NCI-H1105 treated with DMSO at 0.1 percent for 48 hours (cell line): ENCODE data around the gene NADSYN1.
"Not testable (repeated sequence)": the region's sequence is repeated elsewhere in the genome, so short reads cannot be mapped to it uniquely, and the experiment has no call there.

Experiments
- DNase-seq: peaks from one replicate; lab custom pipeline; 2025; lab: John Stamatoyannopoulos, UW

The NADSYN1 gene

DNA sequence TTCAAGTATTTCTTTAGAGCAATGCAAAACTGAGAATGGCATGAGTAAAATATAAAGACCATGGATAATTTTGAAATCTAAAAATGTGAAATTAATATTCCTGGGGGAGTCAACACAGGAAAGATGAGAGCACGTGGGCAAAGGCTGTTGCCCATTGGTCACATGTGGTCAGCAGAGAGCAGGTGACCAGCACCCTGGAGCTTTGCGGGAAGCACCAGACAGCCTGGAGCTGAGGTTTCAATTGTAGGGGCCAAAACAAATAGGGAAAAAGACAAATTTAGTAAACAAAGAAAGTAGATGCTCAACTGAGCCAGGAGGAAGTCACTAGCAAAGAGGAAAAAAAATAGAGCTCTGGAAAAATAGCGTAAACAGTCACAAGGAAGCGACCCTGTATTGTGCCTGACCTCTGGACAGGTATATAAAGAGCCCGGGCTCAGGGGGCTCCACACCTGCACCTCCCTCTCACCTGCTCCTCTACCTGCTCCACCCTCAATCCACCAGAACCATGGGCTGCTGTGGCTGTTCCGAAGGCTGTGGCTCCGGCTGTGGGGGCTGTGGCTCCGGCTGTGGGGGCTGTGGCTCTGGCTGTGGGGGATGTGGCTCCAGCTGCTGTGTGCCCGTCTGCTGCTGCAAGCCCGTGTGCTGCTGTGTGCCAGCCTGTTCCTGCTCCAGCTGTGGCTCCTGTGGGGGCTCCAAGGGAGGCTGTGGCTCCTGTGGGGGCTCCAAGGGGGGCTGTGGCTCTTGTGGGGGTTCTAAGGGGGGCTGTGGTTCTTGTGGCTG is 74.0 kb downstream of the NADSYN1 start, which contains the start of gene KRTAP5-7:
Gene KRTAP5-7 (plus strand): TSS at position 472 of the 780 bp plus-strand sequence. CDS start 34 bp downstream, at position 506.
- DNase-seq: not testable (repeated sequence)

GRCh38 chr11:71527576-71528210 is 74.7 kb downstream of the NADSYN1 start:
- no peak for DNase-seq

DNA sequence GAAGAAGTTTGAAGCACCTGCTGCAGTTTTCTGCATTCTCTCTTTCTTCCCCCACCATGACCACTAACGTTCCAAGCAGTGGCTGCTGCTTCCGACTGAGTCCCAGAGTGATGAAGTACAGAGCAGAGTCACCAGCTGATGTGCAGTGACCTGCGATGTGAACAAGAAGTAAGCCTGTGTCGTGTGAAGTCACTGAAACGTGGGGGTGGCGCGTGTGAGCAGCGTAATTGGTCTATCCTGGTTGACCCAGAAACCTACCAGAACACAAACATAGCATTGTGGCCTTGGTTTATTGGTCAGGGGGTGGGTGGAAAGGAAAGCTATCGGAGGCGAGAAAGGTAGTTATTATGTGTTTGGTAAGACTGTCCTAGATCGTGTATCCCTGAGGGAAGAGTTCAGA is 77.6 kb downstream of the NADSYN1 start:
- DNase-seq: no peak

DNA sequence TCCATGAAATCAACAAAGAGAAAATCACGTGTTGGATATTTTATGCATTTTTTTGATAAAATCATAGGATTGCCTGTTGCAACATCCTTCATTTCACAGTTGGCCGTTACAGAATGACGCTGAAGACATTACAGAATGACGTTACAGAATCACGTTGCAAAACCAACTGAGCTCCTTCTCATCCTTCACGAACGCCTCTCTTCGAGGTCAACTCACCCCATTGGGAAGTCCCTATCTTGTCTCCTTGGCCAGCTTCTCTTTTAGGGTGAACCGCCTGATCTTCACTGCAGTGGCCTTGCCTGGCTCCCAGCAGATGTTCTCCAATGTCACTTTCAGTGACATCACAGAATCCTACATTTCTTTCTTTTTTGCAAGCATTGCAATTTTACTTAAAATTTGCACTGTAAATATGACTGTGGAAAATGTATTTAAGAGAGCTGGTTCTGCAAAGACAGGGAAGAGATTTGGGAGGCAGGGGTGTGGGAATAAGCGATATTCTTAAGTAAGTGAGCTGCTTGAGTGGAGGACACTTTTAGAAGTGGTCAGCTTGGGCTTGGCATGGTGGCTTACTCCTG is 79.1 kb downstream of the NADSYN1 start:
- no peak for DNase-seq

- DNase-seq: not testable (repeated sequence)
Measured at GRCh38 chr11:71534711-71535608, 82.0 kb downstream of the NADSYN1 start.

DNA sequence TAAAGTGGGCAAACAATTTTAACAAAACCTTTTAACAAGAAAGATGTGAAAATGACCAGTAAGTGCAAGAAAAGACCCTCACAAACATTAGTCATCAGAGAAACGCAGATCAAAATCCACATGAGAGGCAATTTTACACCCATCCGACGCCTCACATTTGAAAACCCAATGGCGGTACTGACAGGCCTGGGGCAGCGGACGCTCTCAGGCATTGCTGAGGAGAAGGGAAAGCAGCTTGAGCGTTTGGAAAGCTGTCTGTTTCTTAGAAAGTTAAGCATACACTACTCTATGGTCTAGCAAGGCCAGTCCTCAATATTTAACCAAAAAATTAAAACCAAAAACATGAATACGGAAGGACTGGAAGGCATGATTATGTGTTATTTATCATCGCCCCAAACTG is 82.8 kb downstream of the NADSYN1 start:
- DNase-seq: no peak

GRCh38 chr11:71537537-71537936 is 84.5 kb downstream of the NADSYN1 start:
- no peak for DNase-seq

DNA sequence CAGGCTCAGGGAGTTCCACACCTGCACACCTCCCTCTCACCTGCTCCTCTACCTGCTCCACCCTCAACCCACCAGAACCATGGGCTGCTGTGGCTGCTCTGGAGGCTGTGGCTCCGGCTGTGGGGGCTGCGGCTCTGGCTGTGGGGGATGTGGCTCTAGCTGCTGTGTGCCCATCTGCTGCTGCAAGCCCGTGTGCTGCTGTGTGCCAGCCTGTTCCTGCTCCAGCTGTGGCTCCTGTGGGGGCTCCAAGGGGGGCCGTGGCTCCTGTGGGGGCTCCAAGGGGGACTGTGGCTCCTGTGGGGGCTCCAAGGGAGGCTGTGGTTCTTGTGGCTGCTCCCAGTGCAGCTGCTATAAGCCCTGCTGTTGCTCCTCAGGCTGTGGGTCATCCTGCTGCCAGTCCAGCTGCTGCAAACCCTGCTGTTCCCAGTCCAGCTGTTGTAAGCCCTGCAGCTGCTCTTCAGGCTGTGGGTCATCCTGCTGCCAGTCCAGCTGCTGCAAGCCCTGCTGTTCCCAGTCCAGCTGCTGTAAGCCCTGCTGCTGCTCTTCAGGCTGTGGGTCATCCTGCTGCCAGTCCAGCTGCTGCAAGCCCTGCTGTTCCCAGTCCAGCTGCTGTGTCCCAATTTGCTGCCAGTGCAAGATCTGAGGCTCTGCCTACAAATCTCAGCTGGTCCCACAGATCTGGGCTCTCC is 85.1 kb downstream of the NADSYN1 start, which contains the start of gene KRTAP5-8:
Gene KRTAP5-8 (plus strand): TSS at position 49 of the 689 bp plus-strand sequence. CDS start 31 bp downstream, at position 80.
- not testable (repeated sequence) for DNase-seq

DNA sequence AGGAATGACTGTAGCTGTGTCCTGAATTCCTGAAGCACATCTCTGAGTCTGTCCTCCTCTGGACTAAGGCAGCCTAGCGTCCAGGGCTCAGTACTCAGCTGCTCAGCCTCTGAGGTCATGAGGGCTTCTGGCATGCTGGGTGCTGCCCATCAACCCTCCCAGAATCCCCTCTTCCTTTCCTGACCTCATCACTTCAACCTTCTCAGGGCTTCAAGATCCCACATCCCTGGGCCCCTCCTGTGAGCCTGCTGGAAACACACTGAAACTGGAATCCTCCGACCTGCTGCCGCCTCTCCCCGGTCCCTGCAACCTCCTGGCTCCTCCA is 85.6 kb downstream of the NADSYN1 start:
- no peak for DNase-seq

GRCh38 chr11:71539017-71539416 is 86.0 kb downstream of the NADSYN1 start:
- no peak for DNase-seq

- not testable (repeated sequence) for DNase-seq
Measured at GRCh38 chr11:71539971-71540370, 87.0 kb downstream of the NADSYN1 start.

GRCh38 chr11:71540521-71541304 is 87.7 kb downstream of the NADSYN1 start:
- not testable (repeated sequence) for DNase-seq

- no peak for DNase-seq
Measured at GRCh38 chr11:71542382-71542781, 89.4 kb downstream of the NADSYN1 start.

DNA sequence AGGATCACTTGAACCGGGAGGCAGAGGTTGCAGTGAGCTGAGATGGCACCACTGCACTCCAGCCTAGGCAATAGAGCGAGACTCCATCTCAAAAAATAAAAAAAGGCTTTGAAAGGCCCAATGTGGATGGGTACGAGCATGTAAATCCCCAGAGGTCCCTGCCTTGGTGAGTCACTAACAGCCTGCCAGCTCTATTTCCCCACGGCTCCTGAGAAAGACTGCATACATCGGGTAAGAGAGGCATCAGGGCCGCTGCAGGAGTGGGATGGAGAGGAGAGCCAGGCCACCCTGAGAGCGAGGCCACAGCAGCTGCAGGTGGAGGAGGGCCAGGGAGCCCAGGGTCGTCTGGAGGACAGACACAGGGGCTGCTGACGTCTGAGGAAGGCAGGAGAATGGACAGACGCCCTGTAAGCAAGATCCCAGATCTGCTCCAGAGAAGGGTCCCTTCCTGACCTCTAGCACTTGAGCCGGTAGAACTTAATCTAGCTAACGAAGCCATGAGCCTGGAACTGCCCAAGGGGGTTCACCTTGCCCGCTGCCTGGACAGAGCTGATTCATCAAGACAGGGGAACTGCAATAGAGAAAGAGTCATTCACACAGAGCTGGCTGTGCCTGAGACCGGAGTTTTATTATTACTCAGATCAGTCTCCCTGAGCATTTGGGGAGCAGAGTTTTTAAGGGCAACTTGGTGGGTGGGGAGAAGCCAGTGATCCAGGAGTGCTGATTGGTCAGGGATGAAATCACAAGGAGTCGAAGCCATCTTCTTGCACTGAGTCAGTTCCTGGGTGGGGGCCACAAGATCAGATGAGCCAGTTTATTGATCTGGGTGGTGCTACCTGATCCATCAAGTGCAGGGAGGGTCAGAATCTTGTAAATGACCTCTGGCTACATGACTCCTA is 90.1 kb downstream of the NADSYN1 start:
- no peak for DNase-seq

DNA sequence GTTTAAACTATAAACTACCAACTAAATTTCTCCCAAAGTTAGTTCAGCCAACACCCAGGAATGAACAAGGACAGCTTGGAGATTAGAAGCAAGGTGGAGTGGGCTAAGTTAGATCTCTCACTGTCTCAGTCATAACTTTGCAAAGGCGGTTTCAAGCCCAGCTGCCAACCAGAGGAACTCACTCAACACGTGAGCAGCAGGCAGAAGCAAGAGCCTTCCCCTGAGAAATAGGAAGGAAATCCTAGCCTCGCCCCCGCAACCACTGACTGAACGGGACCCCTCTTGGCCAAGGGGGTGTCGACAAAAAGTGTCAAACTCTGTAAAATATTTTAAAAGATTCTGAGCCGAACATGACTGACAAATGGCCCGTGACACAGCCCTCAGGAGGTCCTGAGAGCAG is 90.9 kb downstream of the NADSYN1 start:
- no peak for DNase-seq

- DNase-seq: no peak
Measured at GRCh38 chr11:71544525-71545214, 91.7 kb downstream of the NADSYN1 start.

DNA sequence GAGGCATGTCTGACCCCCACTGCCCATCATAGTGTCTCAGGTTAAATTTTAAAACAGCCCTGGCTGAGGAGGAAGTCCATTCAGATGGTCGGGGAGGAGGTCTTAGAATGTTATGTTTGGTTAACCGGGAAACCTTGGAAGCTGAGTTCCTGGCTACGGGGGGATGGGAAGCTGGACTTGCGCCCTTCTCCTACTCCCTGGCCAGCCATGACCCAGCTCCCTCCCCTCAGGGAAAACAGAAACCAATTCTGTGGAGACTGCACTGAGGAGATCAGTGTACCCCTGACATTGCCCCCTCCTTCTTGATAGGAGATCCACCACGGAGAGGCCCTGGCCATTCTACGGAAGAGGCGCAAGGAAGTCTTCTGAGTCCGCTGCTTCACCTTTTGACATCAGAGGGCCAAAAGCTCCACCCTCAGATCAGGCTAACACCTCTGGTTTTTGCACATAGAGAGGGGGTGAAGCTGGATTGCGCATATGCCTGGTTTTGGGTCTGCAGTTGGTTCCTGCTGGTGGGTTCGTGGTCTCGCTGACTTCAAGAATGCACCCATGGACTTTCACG is 92.5 kb downstream of the NADSYN1 start:
- DNase-seq: no peak

DNA sequence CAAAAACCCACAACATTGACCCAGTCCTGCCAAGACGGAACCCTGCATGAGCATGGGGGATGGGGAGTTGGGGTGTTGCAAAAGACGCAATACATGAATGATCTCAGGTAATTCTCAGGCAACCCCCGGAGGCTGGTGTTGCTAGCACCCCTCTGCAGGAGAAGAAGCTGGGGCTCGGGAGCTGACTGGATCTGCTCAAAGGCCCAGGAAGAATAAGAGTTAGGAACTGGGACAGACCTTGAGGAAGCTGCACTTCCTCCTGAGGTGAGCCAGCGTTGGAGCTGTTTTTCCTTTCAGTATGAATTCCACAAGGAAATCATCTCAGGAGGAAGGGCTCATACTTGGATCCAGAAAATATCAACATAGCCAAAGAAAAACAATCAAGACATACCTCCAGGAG is 95.1 kb downstream of the NADSYN1 start, which contains the start of gene KRTAP5-9:
Gene KRTAP5-9 (plus strand): TSS at position 301 of the 400 bp plus-strand sequence. CDS start 238 bp downstream, outside the sequence.
- no peak for DNase-seq
